ENCODE data around the gene ADAMTSL1. TPM values are rescaled to one million over a fixed set of nuclear protein-coding genes. Genes with fewer than 3 reads are reported as not detected.

Gene ADAMTSL1
- total RNA-seq, 2 experiments from 2014 or later, result not detected

- no peaks in the 10 kb centered on the region for H4K20me1 ChIP-seq (ENCODE audit: insufficient read depth, low read length)
- BruUV-seq (replicated peaks), result no TSS peak
- ChIA-PET CTCF (ENCODE audit: unreplicated experiment) (no interaction called here), POLR2A (no interaction called here)
- no peaks in the 10 kb centered on the region for H3K9me3 ChIP-seq (ENCODE audit: low read length)
- no peak overlapping the region for H2AFZ ChIP-seq (ENCODE audit: low read length)
- H3K4me1 ChIP-seq (ENCODE audit: insufficient read depth, low read length, poor library complexity, severe bottlenecking), result no peaks in the 10 kb centered on the region
- no peak for DNase-seq (ENCODE audit: low spot score)
- no peaks in the 10 kb centered on the region for H3K79me2 ChIP-seq (ENCODE audit: insufficient read depth, low read depth, low read length)
- H3K4me2 ChIP-seq (ENCODE audit: low read length), result no peak overlapping the region
- H3K27ac ChIP-seq (ENCODE audit: low read depth, low read length, poor library complexity, severe bottlenecking), result no peak overlapping the region
- no peaks in the 10 kb centered on the region for H3K36me3 ChIP-seq (ENCODE audit: insufficient read depth, low read length)
- no peaks in the 10 kb centered on the region for H3K9me2 ChIP-seq (ENCODE audit: insufficient read depth, low read length)
- no peak overlapping the region for H3K4me3 ChIP-seq (ENCODE audit: low read depth, low read length, poor library complexity, severe bottlenecking)
- no peak for TF ChIP-seq EZH2phosphoT487 (IDR thresholded peaks at IDR 0.05; ENCODE audit: borderline replicate concordance, low read depth, low read length)
- TF ChIP-seq CTCF (conservative IDR thresholded peaks at IDR 0.05; ENCODE audit: low read length), result no peak
- intact Hi-C loops (cut with micrococcal nuclease; ENCODE audit: unreplicated experiment), result loop anchor here (10.0 kb wide), 1 partner anchor 148 kb away; no protein-coding TSS in a partner anchor
Observed at GRCh38 chr9:18507151-18507550, 33.2 kb downstream of the ADAMTSL1 start.

- POLR2A ChIA-PET, result no interaction called here
- H3K4me1 ChIP-seq (ENCODE audit: insufficient read depth, low read length, poor library complexity, severe bottlenecking), result no peaks in the 10 kb centered on the region
- CTCF ChIA-PET (ENCODE audit: unreplicated experiment), result no interaction called here
- no peak overlapping the region for H3K4me2 ChIP-seq (ENCODE audit: low read length)
- no peak overlapping the region for H3K4me3 ChIP-seq (ENCODE audit: low read depth, low read length, poor library complexity, severe bottlenecking)
- BruUV-seq (replicated peaks), result no TSS peak
- H3K36me3 ChIP-seq (ENCODE audit: insufficient read depth, low read length), result no peaks in the 10 kb centered on the region
- TF ChIP-seq EZH2phosphoT487 (IDR thresholded peaks at IDR 0.05; ENCODE audit: borderline replicate concordance, low read depth, low read length), result no peak
- no peak overlapping the region for H2AFZ ChIP-seq (ENCODE audit: low read length)
- no peak for DNase-seq (ENCODE audit: low spot score)
- no peaks in the 10 kb centered on the region for H3K9me2 ChIP-seq (ENCODE audit: insufficient read depth, low read length)
- no peaks in the 10 kb centered on the region for H3K79me2 ChIP-seq (ENCODE audit: insufficient read depth, low read depth, low read length)
- no peaks in the 10 kb centered on the region for H3K9me3 ChIP-seq (ENCODE audit: low read length)
- intact Hi-C loops (cut with micrococcal nuclease; ENCODE audit: unreplicated experiment), result no loop called here
- no peaks in the 10 kb centered on the region for H4K20me1 ChIP-seq (ENCODE audit: insufficient read depth, low read length)
- no peak overlapping the region for H3K27ac ChIP-seq (ENCODE audit: low read depth, low read length, poor library complexity, severe bottlenecking)
Observed at GRCh38 chr9:18516514-18516913, 42.6 kb downstream of the ADAMTSL1 start.

GRCh38 chr9:18516965-18517364, 43.0 kb downstream of the ADAMTSL1 start:
- intact Hi-C loops (cut with micrococcal nuclease; ENCODE audit: unreplicated experiment), result no loop called here
- Histone ChIP-seq H3K9me3 (ENCODE audit: low read length) (no peaks in the 10 kb centered on the region), H3K4me3 (ENCODE audit: low read depth, low read length, poor library complexity, severe bottlenecking) (no peak overlapping the region), H3K36me3 (ENCODE audit: insufficient read depth, low read length) (no peaks in the 10 kb centered on the region), H3K79me2 (ENCODE audit: insufficient read depth, low read depth, low read length) (no peaks in the 10 kb centered on the region), H2AFZ (ENCODE audit: low read length) (no peak overlapping the region), H3K4me1 (ENCODE audit: insufficient read depth, low read length, poor library complexity, severe bottlenecking) (no peaks in the 10 kb centered on the region), H3K9me2 (ENCODE audit: insufficient read depth, low read length) (no peaks in the 10 kb centered on the region), H3K27ac (ENCODE audit: low read depth, low read length, poor library complexity, severe bottlenecking) (no peak overlapping the region), H4K20me1 (ENCODE audit: insufficient read depth, low read length) (no peaks in the 10 kb centered on the region), H3K4me2 (ENCODE audit: low read length) (no peak overlapping the region)
- POLR2A ChIA-PET, result no interaction called here
- DNase-seq (ENCODE audit: low spot score), result no peak
- CTCF ChIA-PET (ENCODE audit: unreplicated experiment), result no interaction called here
- no peak for TF ChIP-seq EZH2phosphoT487 (IDR thresholded peaks at IDR 0.05; ENCODE audit: borderline replicate concordance, low read depth, low read length)
- no peak for TF ChIP-seq CTCF (conservative IDR thresholded peaks at IDR 0.05; ENCODE audit: low read length)
- BruUV-seq (replicated peaks), result no TSS peak
